Astrocyte of the cerebellum (primary cell): ENCODE data around the gene DOCK8.

Experiments used
- DNase-seq: peaks from one replicate; pipeline ENCODE4 v3.0.0-alpha.2; 2011; ENCODE audit warnings: low read depth
- H3K4me3 ChIP-seq: 2 replicates; pipeline ENCODE4 v1.5.1; 2011; ENCODE audit warnings: mild to moderate bottlenecking, low read depth, low read length, moderate library complexity
- CTCF ChIP-seq: IDR thresholded peaks from 2 replicates; pipeline ENCODE4 v1.5.1; 2012; ENCODE audit warnings: low read length, low read depth, moderate library complexity, mild to moderate bottlenecking; ENCODE audit errors: missing control alignments
- in situ Hi-C: cut with HindIII; loops from 2 replicates; pipeline ENCODE4 v1.10.0; 2017; ENCODE audit warnings: low sequenced_read_pairs

Gene DOCK8

GRCh38 chr9:270657-271237, 56.1 kb downstream of the DOCK8 start:
- H3K4me3 ChIP-seq: no peak overlapping the region
- in situ Hi-C loops: no loop called here
- TF ChIP-seq CTCF: no peak
- DNase-seq: no peak

- in situ Hi-C loops: no loop called here
- DNase-seq: no peak
- no peak for TF ChIP-seq CTCF
- no peak overlapping the region for H3K4me3 ChIP-seq
Measured at GRCh38 chr9:272251-273213, 57.9 kb downstream of the DOCK8 start.

GRCh38 chr9:274406-274805, 59.7 kb downstream of the DOCK8 start:
- H3K4me3 ChIP-seq: no peak overlapping the region
- in situ Hi-C loops: no loop called here
- no peak for TF ChIP-seq CTCF
- DNase-seq: no peak

- in situ Hi-C loops: no loop called here
- H3K4me3 ChIP-seq: no peak overlapping the region
- DNase-seq: no peak
- TF ChIP-seq CTCF: no peak
Measured at GRCh38 chr9:277601-278295, 63.1 kb downstream of the DOCK8 start.

- no peak for TF ChIP-seq CTCF
- in situ Hi-C loops: no loop called here
- no peak for DNase-seq
- no peak overlapping the region for H3K4me3 ChIP-seq
Measured at GRCh38 chr9:278651-279050, 64.0 kb downstream of the DOCK8 start.

- no peak overlapping the region for H3K4me3 ChIP-seq
- DNase-seq: no peak
- TF ChIP-seq CTCF: no peak
- in situ Hi-C loops: no loop called here
Measured at GRCh38 chr9:279674-280073, 65.0 kb downstream of the DOCK8 start.
